Left kidney (tissue), 2 donors: Measurements from ENCODE around the gene EEPD1. TPM values are rescaled to one million over a fixed set of nuclear protein-coding genes. Genes with fewer than 3 reads are reported as not detected.

ENCODE experiments used
- DNase-seq: peaks from one replicate; pipeline ENCODE4 v3.0.0-alpha.2; 2013
- polyA plus RNA-seq: library from polyadenylated mRNA; unstranded; fragments of 120-200 nt; gene quantifications from one replicate; pipeline ENCODE4 v1.2.1, GENCODE V29; 2013; ENCODE audit not compliant: insufficient read length

Gene EEPD1
- polyA plus RNA-seq, 1 donor: 9.1 TPM

- DNase-seq: no peak
Observed at GRCh38 chr7:36190447-36191291, 37.6 kb downstream of the EEPD1 start.

GRCh38 chr7:36191292-36191920 lies 38.4 kb downstream of the EEPD1 start:
- no peak for DNase-seq

GRCh38 chr7:36192053-36192824 lies 39.2 kb downstream of the EEPD1 start:
- no peak for DNase-seq

- DNase-seq: no peak
Observed at GRCh38 chr7:36192877-36193276, 39.8 kb downstream of the EEPD1 start.

- no peak for DNase-seq
Observed at GRCh38 chr7:36198854-36199266, 45.8 kb downstream of the EEPD1 start.

GRCh38 chr7:36199329-36199728 lies 46.3 kb downstream of the EEPD1 start:
- DNase-seq: no peak

GRCh38 chr7:36201122-36201723 lies 48.2 kb downstream of the EEPD1 start:
- DNase-seq: no peak

GRCh38 chr7:36202398-36202797 lies 49.3 kb downstream of the EEPD1 start:
- DNase-seq: no peak

GRCh38 chr7:36203071-36203790 lies 50.2 kb downstream of the EEPD1 start:
- DNase-seq: no peak

- no peak for DNase-seq
Observed at GRCh38 chr7:36204044-36204663, 51.1 kb downstream of the EEPD1 start.

- DNase-seq: no peak
Observed at GRCh38 chr7:36204929-36205635, 52.0 kb downstream of the EEPD1 start.

- no peak for DNase-seq
Observed at GRCh38 chr7:36205803-36206202, 52.7 kb downstream of the EEPD1 start.

GRCh38 chr7:36207451-36208291 lies 54.6 kb downstream of the EEPD1 start:
- DNase-seq: no peak

GRCh38 chr7:36208426-36208825 lies 55.4 kb downstream of the EEPD1 start:
- DNase-seq: no peak

- no peak for DNase-seq
Observed at GRCh38 chr7:36208997-36209813, 56.2 kb downstream of the EEPD1 start.

GRCh38 chr7:36209814-36210183 lies 56.7 kb downstream of the EEPD1 start:
- DNase-seq: no peak

GRCh38 chr7:36210291-36210922 lies 57.4 kb downstream of the EEPD1 start:
- no peak for DNase-seq
